Cardiac muscle cell (in vitro differentiated cells and primary cell): ENCODE data around the gene MBLAC1. TPM values are rescaled to one million over a fixed set of nuclear protein-coding genes. Genes with fewer than 3 reads are reported as not detected.

Source experiments
- DNase-seq, 2 donors: peaks; one replicate each; pipeline versions ENCODE4 v3.0.0 to v3.0.0-alpha.2; 2010 to 2017; ENCODE audit warnings: low read depth in 1 of 2, low spot score in 1 of 2
- H3K27ac ChIP-seq: fragments of 200-600 bp; sonication (generic); 2 replicates; pipeline ENCODE4 v1.5.1; 2016
- H3K27me3 ChIP-seq: fragments of 200-600 bp; sonication (generic); 2 replicates; pipeline ENCODE4 v1.6.0; 2016; ENCODE audit warnings: control low read depth
- H3K36me3 ChIP-seq: fragments of 200-600 bp; sonication (generic); 2 replicates; pipeline ENCODE4 v1.5.1; 2016; ENCODE audit warnings: control low read depth
- H3K4me1 ChIP-seq: fragments of 200-600 bp; sonication (generic); 2 replicates; pipeline ENCODE4 v1.8.1; 2017; ENCODE audit warnings: low read depth, mild to moderate bottlenecking, mixed run types
- H3K4me3 ChIP-seq: fragments of 200-600 bp; sonication (generic); 2 replicates; pipeline ENCODE4 v1.5.1; 2016; ENCODE audit warnings: mild to moderate bottlenecking
- H3K9me3 ChIP-seq: fragments of 200-600 bp; sonication (generic); 2 replicates; pipeline ENCODE4 v1.5.1; 2017; ENCODE audit warnings: low read depth, mild to moderate bottlenecking, control low read depth
- CTCF ChIP-seq: IDR thresholded peaks from 2 replicates; pipeline ENCODE4 v1.5.1; 2012; ENCODE audit warnings: low read depth, mild to moderate bottlenecking, low read length
- polyA plus RNA-seq: library from polyadenylated mRNA; unstranded; fragments of >200 nt; fragmentation: Nextera tagmentation; extraction: Ambion mirVana; gene quantifications from 2 replicates; pipeline ENCODE4 v1.2.1, GENCODE V29; 2016
- total RNA-seq: library from RNA; depleted of rRNA; stranded (reverse); fragments of >200 nt; gene quantifications from 2 replicates; pipeline ENCODE4 v1.2.3, GENCODE V29; 2016

The MBLAC1 gene
- total and polyA plus RNA-seq, 2 experiments from 2014 or later, result 3.7 to 5.1 TPM

GRCh38 chr7:100166317-100166940 lies 39.7 kb downstream of the MBLAC1 start:
- TF ChIP-seq CTCF, result no peak
- Histone ChIP-seq H3K27me3 (peaks cover 7% of the 10 kb centered on the region), H3K9me3 (no peaks in the 10 kb centered on the region), H3K36me3 (no peaks in the 10 kb centered on the region), H3K4me3 (no peak overlapping the region), H3K27ac (no peak overlapping the region), H3K4me1 (peaks cover 10% of the 10 kb centered on the region)
- no peak for DNase-seq

- peaks cover 10% of the 10 kb centered on the region for H3K4me1 ChIP-seq
- peaks cover 13% of the 10 kb centered on the region for H3K27me3 ChIP-seq
- H3K27ac ChIP-seq, result no peak overlapping the region
- no peak for DNase-seq
- no peaks in the 10 kb centered on the region for H3K36me3 ChIP-seq
- H3K4me3 ChIP-seq, result peak overlapping the region; percentile 5
- no peak for TF ChIP-seq CTCF
- no peaks in the 10 kb centered on the region for H3K9me3 ChIP-seq
Observed at GRCh38 chr7:100166970-100167911, 40.5 kb downstream of the MBLAC1 start.

- no peaks in the 10 kb centered on the region for H3K36me3 ChIP-seq
- peak; percentile 18 to 20 for DNase-seq
- no peak for TF ChIP-seq CTCF
- H3K9me3 ChIP-seq, result no peaks in the 10 kb centered on the region
- H3K27ac ChIP-seq, result no peak overlapping the region
- H3K27me3 ChIP-seq, result peaks cover 13% of the 10 kb centered on the region
- H3K4me3 ChIP-seq, result peak overlapping the region; percentile 5
- H3K4me1 ChIP-seq, result peaks cover 10% of the 10 kb centered on the region
Observed at GRCh38 chr7:100167912-100168323, 41.2 kb downstream of the MBLAC1 start.

- Histone ChIP-seq H3K27ac (no peak overlapping the region), H3K4me1 (peaks cover 10% of the 10 kb centered on the region), H3K4me3 (no peak overlapping the region), H3K36me3 (no peaks in the 10 kb centered on the region), H3K27me3 (peaks cover 13% of the 10 kb centered on the region), H3K9me3 (no peaks in the 10 kb centered on the region)
- no peak for DNase-seq
- TF ChIP-seq CTCF, result no peak
Observed at GRCh38 chr7:100169147-100169850, 42.5 kb downstream of the MBLAC1 start.

GRCh38 chr7:100170101-100170897 lies 43.5 kb downstream of the MBLAC1 start:
- H3K27ac ChIP-seq, result no peak overlapping the region
- no peaks in the 10 kb centered on the region for H3K36me3 ChIP-seq
- TF ChIP-seq CTCF, result no peak
- DNase-seq, result no peak
- no peaks in the 10 kb centered on the region for H3K9me3 ChIP-seq
- H3K4me3 ChIP-seq, result no peak overlapping the region
- peaks cover 10% of the 10 kb centered on the region for H3K4me1 ChIP-seq
- H3K27me3 ChIP-seq, result peaks cover 13% of the 10 kb centered on the region
